HepG2 (cell line): ENCODE data around the gene GPR158. TPM values are rescaled to one million over a fixed set of nuclear protein-coding genes. Genes with fewer than 3 reads are reported as not detected.

Source experiments
- ATAC-seq: fragments of 200-7000 bp; cut with Tn5 transposase; 3 replicates; pipeline ENCODE4 v1.9.1; 2020; ENCODE audit warnings: mild to moderate bottlenecking, moderate library complexity
- BruUV-seq: library from RNA; stranded (reverse); fragments of 400-500 nt; replicated peaks from 2 replicates; lab custom pipeline; 2021; lab: Mats Ljungman, UMichigan
- CTCF ChIA-PET: fragments of 300-600 bp; formaldehyde crosslinking; extraction: SDS; loops from one replicate; lab custom pipeline; 2021; ENCODE audit warnings: low total read pairs, inconsistent platforms, low intra/inter-chr PET ratio; lab: Yijun Ruan, JAX
- POLR2A ChIA-PET: fragments of 350-600 bp; sonication (Branson Sonifier 250); formaldehyde crosslinking; loops from one replicate; lab custom pipeline; 2020; ENCODE audit warnings: antibody characterized with exemption, inconsistent platforms; lab: Yijun Ruan, JAX
- DNase-seq: peaks from one replicate; pipeline ENCODE4 v3.0.0-alpha.2; 2015; ENCODE audit warnings: low spot score
- FAIRE-seq: peaks from 3 replicates; lab custom pipeline; 2011; peaks lifted over from hg19 to GRCh38; lab: Jason Lieb, UNC
- H2AFZ ChIP-seq: one replicate; pipeline ENCODE4 v1.6.1; 2011; ENCODE audit warnings: low read length, inconsistent platforms
- H3K27ac ChIP-seq: fragments of 300-600 bp; 3 replicates; pipeline ENCODE4 v1.8.0; 2011; ENCODE audit warnings: mixed run types, mild to moderate bottlenecking, mixed read lengths, low read length, inconsistent platforms; ENCODE audit not compliant: insufficient read depth; ENCODE audit errors: extremely low read length
- H3K27me3 ChIP-seq, 2 experiments: fragments of 200-600 bp in 1 of 2; 2 replicates in 1 of 2; 3 replicates in 1 of 2; pipeline versions ENCODE4 v1.6.0 to v1.8.0; 2011; ENCODE audit warnings: low read length in 2 of 2, mild to moderate bottlenecking in 2 of 2, moderate library complexity in 2 of 2, inconsistent platforms in 1 of 2; ENCODE audit not compliant: insufficient read depth in 2 of 2, control insufficient read depth in 1 of 2
- H3K36me3 ChIP-seq, 2 experiments: fragments of 200-600 bp in 1 of 2; replicated peaks in 1 of 2; 2 replicates in 1 of 2; 3 replicates in 1 of 2; pipeline versions ENCODE4 v1.5.1 to v1.8.0; 2011; ENCODE audit warnings: low read length in 2 of 2, inconsistent platforms in 1 of 2; ENCODE audit not compliant: insufficient read depth in 2 of 2, control insufficient read depth in 1 of 2
- H3K4me1 ChIP-seq: 2 replicates; pipeline ENCODE4 v1.5.1; 2012; ENCODE audit warnings: low read length, inconsistent platforms; ENCODE audit not compliant: insufficient read depth
- H3K4me2 ChIP-seq: 2 replicates; pipeline ENCODE4 v1.6.0; 2011; ENCODE audit warnings: low read depth, low read length, inconsistent platforms
- H3K4me3 ChIP-seq, 3 experiments: fragments of 200-600 bp in 1 of 3; sonication (generic), shearing (Covaris generic) in 1 of 3; replicated peaks in 1 of 3; 2 replicates each; pipeline ENCODE4 v1.5.1; 2011 to 2016; ENCODE audit warnings: low read length in 3 of 3, inconsistent platforms in 2 of 3, low read depth in 2 of 3, mild to moderate bottlenecking in 2 of 3, control low read depth in 1 of 3, mixed read lengths in 1 of 3; ENCODE audit not compliant: insufficient read depth in 1 of 3
- H3K79me2 ChIP-seq: one replicate; pipeline ENCODE4 v1.6.1; 2011; ENCODE audit warnings: low read length, inconsistent platforms; ENCODE audit not compliant: insufficient read depth
- H3K9ac ChIP-seq: 2 replicates; pipeline ENCODE4 v1.6.0; 2011; ENCODE audit warnings: mild to moderate bottlenecking, low read depth, low read length, inconsistent platforms; ENCODE audit not compliant: insufficient read depth
- H3K9me3 ChIP-seq: 2 replicates; pipeline ENCODE4 v1.5.1; 2012; ENCODE audit warnings: mild to moderate bottlenecking, low read length
- H4K20me1 ChIP-seq: 2 replicates; pipeline ENCODE4 v1.6.0; 2011; ENCODE audit warnings: inconsistent platforms, mild to moderate bottlenecking, low read length, moderate library complexity; ENCODE audit not compliant: insufficient read depth
- ADNP ChIP-seq: sonication (generic); formaldehyde crosslinking; IDR thresholded peaks from 2 replicates; pipeline ENCODE4 v1.4.0; 2020; ENCODE audit warnings: missing genetic modification reagents
- CENPT ChIP-seq: sonication (generic); formaldehyde crosslinking; IDR thresholded peaks from 2 replicates; pipeline ENCODE4 v1.8.0; 2022; ENCODE audit warnings: low read depth, mild to moderate bottlenecking, moderate library complexity, missing genetic modification reagents
- FOXM1 ChIP-seq: sonication (generic); formaldehyde crosslinking; IDR thresholded peaks from 2 replicates; pipeline ENCODE4 v1.5.0; 2020; ENCODE audit warnings: missing genetic modification reagents
- GTF3A ChIP-seq: sonication (generic); formaldehyde crosslinking; conservative IDR thresholded peaks from 2 replicates; pipeline ENCODE4 v1.4.0; 2020; ENCODE audit warnings: mild to moderate bottlenecking, missing genetic modification reagents
- HHEX ChIP-seq: IDR thresholded peaks from 2 replicates; pipeline ENCODE4 v1.6.1; 2016; ENCODE audit warnings: control low read depth
- MED8 ChIP-seq: sonication (generic); formaldehyde crosslinking; IDR thresholded peaks from 2 replicates; pipeline ENCODE4 v1.8.1; 2023; ENCODE audit warnings: mild to moderate bottlenecking, missing genetic modification reagents; ENCODE audit not compliant: insufficient replicate concordance
- MIXL1 ChIP-seq: IDR thresholded peaks from 2 replicates; pipeline ENCODE4 v1.6.1; 2016
- MNT ChIP-seq: fragments of 450-650 bp; IDR thresholded peaks from 2 replicates; pipeline ENCODE4 v1.6.1; 2016
- NBN ChIP-seq: fragments of 450-650 bp; conservative IDR thresholded peaks from 2 replicates; pipeline ENCODE4 v1.6.1; 2017
- PHF20 ChIP-seq: sonication (generic); formaldehyde crosslinking; IDR thresholded peaks from 2 replicates; pipeline ENCODE4 v1.5.0; 2020; ENCODE audit warnings: mild to moderate bottlenecking, missing genetic modification reagents
- POLR2AphosphoS2 ChIP-seq: IDR thresholded peaks from 2 replicates; pipeline ENCODE4 v1.6.1; 2011; ENCODE audit warnings: low read depth, low read length, improper control_type of control experiment
- RFX5 ChIP-seq: IDR thresholded peaks from 2 replicates; pipeline ENCODE4 v1.6.1; 2011; ENCODE audit warnings: low read depth, low read length, improper control_type of control experiment
- RNF219 ChIP-seq: sonication (generic); formaldehyde crosslinking; IDR thresholded peaks from 2 replicates; pipeline ENCODE4 v1.5.0; 2020; ENCODE audit warnings: mild to moderate bottlenecking, missing genetic modification reagents
- SNRNP70 ChIP-seq: fragments of 200-400 bp; formaldehyde crosslinking; IDR thresholded peaks from 2 replicates; pipeline ENCODE4 v1.6.1; 2017; ENCODE audit warnings: mild to moderate bottlenecking, low read depth, low read length, moderate library complexity
- ZNF138 ChIP-seq: sonication (generic); formaldehyde crosslinking; IDR thresholded peaks from 2 replicates; pipeline ENCODE4 v1.5.0; 2020; ENCODE audit warnings: mild to moderate bottlenecking, low read depth, missing genetic modification reagents
- ZNF563 ChIP-seq: sonication (generic); formaldehyde crosslinking; IDR thresholded peaks from 2 replicates; pipeline ENCODE4 v1.8.0; 2022; ENCODE audit warnings: mild to moderate bottlenecking, moderate library complexity, missing genetic modification reagents
- WGBS: methylation state at CpG from one replicate; pipeline ENCODE4 v1.1.6; 2017; ENCODE audit warnings: low lambda C conversion rate; 5-methylcytosine and 5-hydroxymethylcytosine counted together
- in situ Hi-C: cut with HindIII; loops from 2 replicates; pipeline ENCODE4 v1.10.0; 2017; ENCODE audit warnings: low pct_unique_long_range_greater_than_20kb; ENCODE audit not compliant: extremely low pct_ligation_motif_present
- intact Hi-C: fragments of 100-400 bp; cut with micrococcal nuclease; formaldehyde crosslinking; loops from one replicate; pipeline ENCODE4 v1.10.0; 2022; ENCODE audit not compliant: unreplicated experiment
- polyA plus RNA-seq, 8 experiments: library from polyadenylated mRNA; depleted of rRNA in 3 of 8; stranded (reverse) in 7 of 8; unstranded in 1 of 8; fragments of >200 nt; fragmentation: Illumina TruSeq in 4 of 8; extraction: Trizol in 4 of 8; gene quantifications; 2 replicates each; pipeline versions ENCODE4 v1.2.1 to v1.2.3, GENCODE V29; 2011 to 2016; ENCODE audit warnings: low read depth in 4 of 8, missing spikeins in 1 of 8, mixed read lengths in 1 of 8; ENCODE audit not compliant: insufficient read depth in 1 of 8
- total RNA-seq, 5 experiments: library from RNA; depleted of rRNA; stranded (reverse); fragments of >200 nt; fragmentation: Illumina TruSeq; extraction: Trizol; gene quantifications; 2 replicates each; pipeline ENCODE4 v1.2.3, GENCODE V29; 2016; ENCODE audit warnings: low read depth in 1 of 5
- TF ChIP-seq, protein P1 (sequence below): sonication (generic); formaldehyde crosslinking; IDR thresholded peaks from 2 replicates; pipeline ENCODE4 v1.4.0; 2020; ENCODE audit warnings: missing genetic modification reagents

GPR158 gene
- total and polyA plus RNA-seq, 2 of the 13 experiments (the other 11 are each of a cell fraction or from before 2014, with no cell fraction given), result not detected

GRCh38 chr10:25614652-25615051 is 439.9 kb downstream of the GPR158 start:
- Histone ChIP-seq H3K79me2 (no peaks in the 10 kb centered on the region), H3K36me3 (no peaks in the 10 kb centered on the region), H2AFZ (no peak overlapping the region), H3K9ac (no peak overlapping the region), H3K4me3 (no peak overlapping the region), H3K27ac (no peak overlapping the region), H4K20me1 (no peaks in the 10 kb centered on the region), H3K4me2 (no peak overlapping the region), H3K9me3 (no peaks in the 10 kb centered on the region), H3K27me3 (no peaks in the 10 kb centered on the region), H3K4me1 (no peaks in the 10 kb centered on the region)
- intact Hi-C loops, result no loop called here
- WGBS, result 0% methylated on average over 2 of the region's 2 CpGs
- POLR2A ChIA-PET, result no interaction called here
- ATAC-seq (no peak), FAIRE-seq (no peak), DNase-seq (no peak)
- no TSS peak for BruUV-seq
- TF ChIP-seq ZNF563 (CRISPR knock-in tag) (no peak), HHEX (CRISPR knock-in tag) (no peak), PHF20 (CRISPR knock-in tag) (no peak), ZNF138 (CRISPR knock-in tag) (no peak), FOXM1 (no peak), NBN (no peak), MED8 (no peak), RNF219 (CRISPR knock-in tag) (no peak), MNT (no peak), MIXL1 (no peak), GTF3A (CRISPR knock-in tag) (no peak), POLR2AphosphoS2 (no peak), ADNP (CRISPR knock-in tag) (no peak), SNRNP70 (no peak), CENPT (no peak), RFX5 (no peak)
- TF ChIP-seq, protein P1, sequence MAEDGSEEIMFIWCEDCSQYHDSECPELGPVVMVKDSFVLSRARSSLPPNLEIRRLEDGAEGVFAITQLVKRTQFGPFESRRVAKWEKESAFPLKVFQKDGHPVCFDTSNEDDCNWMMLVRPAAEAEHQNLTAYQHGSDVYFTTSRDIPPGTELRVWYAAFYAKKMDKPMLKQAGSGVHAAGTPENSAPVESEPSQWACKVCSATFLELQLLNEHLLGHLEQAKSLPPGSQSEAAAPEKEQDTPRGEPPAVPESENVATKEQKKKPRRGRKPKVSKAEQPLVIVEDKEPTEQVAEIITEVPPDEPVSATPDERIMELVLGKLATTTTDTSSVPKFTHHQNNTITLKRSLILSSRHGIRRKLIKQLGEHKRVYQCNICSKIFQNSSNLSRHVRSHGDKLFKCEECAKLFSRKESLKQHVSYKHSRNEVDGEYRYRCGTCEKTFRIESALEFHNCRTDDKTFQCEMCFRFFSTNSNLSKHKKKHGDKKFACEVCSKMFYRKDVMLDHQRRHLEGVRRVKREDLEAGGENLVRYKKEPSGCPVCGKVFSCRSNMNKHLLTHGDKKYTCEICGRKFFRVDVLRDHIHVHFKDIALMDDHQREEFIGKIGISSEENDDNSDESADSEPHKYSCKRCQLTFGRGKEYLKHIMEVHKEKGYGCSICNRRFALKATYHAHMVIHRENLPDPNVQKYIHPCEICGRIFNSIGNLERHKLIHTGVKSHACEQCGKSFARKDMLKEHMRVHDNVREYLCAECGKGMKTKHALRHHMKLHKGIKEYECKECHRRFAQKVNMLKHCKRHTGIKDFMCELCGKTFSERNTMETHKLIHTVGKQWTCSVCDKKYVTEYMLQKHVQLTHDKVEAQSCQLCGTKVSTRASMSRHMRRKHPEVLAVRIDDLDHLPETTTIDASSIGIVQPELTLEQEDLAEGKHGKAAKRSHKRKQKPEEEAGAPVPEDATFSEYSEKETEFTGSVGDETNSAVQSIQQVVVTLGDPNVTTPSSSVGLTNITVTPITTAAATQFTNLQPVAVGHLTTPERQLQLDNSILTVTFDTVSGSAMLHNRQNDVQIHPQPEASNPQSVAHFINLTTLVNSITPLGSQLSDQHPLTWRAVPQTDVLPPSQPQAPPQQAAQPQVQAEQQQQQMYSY (CRISPR knock-in tag), result no peak
- in situ Hi-C loops, result no loop called here
- CTCF ChIA-PET, result no interaction called here
